Stomach (tissue), 9 donors: ENCODE measurements around the gene KANK3. TPM values are rescaled to one million over a fixed set of nuclear protein-coding genes. Genes with fewer than 3 reads are reported as not detected.
A peak's percentile ranks its signal among the peaks of the same experiment; 100 is the strongest.

Experiments used
- DNase-seq, 2 donors: peaks; one replicate each; pipeline versions ENCODE4 v3.0.0 to v3.0.0-alpha.2; 2013 to 2019
- H3K27ac ChIP-seq, 5 donors: fragments of 200-600 bp in 4 of 5; sonication (generic) in 4 of 5; one replicate each; pipeline ENCODE4 v1.5.1; 2013 to 2019; ENCODE audit warnings: mild to moderate bottlenecking in 1 of 5, moderate library complexity in 1 of 5
- H3K27me3 ChIP-seq, 3 donors: fragments of 200-600 bp; sonication (generic); one replicate each; pipeline ENCODE4 v1.5.1; 2017 to 2019; ENCODE audit warnings: mixed run types in 1 of 3
- H3K36me3 ChIP-seq, 4 donors: fragments of 200-600 bp; sonication (generic); 1 replicate in 3 of 4; 2 replicates in 1 of 4; pipeline ENCODE4 v1.5.1; 2016 to 2019
- H3K4me1 ChIP-seq, 4 donors: fragments of 200-600 bp; sonication (generic); one replicate each; pipeline ENCODE4 v1.5.1; 2016 to 2019
- H3K4me3 ChIP-seq, 4 donors: fragments of 200-600 bp; sonication (generic) in 3 of 4; one replicate each; pipeline ENCODE4 v1.5.1; 2016 to 2019; ENCODE audit warnings: mild to moderate bottlenecking in 1 of 4
- H3K9me3 ChIP-seq, 4 donors: fragments of 200-600 bp; sonication (generic); one replicate each; pipeline ENCODE4 v1.5.1; 2016 to 2019
- EP300 ChIP-seq: sonication (generic); formaldehyde crosslinking; IDR thresholded peaks from one replicate; pipeline ENCODE4 v1.6.1; 2017; ENCODE audit warnings: antibody characterized with exemption
- POLR2A ChIP-seq, 4 donors: fragments of 450-650 bp; IDR thresholded peaks; one replicate each; pipeline ENCODE4 v1.6.1; 2016; ENCODE audit warnings: antibody characterized with exemption in 4 of 4, control low read depth in 2 of 4, mild to moderate bottlenecking in 1 of 4, moderate library complexity in 1 of 4
- POLR2AphosphoS5 ChIP-seq, 3 donors: sonication (generic); formaldehyde crosslinking; IDR thresholded peaks; one replicate each; pipeline ENCODE4 v1.6.1; 2016; ENCODE audit warnings: antibody characterized with exemption in 3 of 3
- WGBS, 5 donors: extraction: QIAGEN DNeasy Blood & Tissue Kit in 3 of 5; methylation state at CpG; one replicate each; pipeline versions ENCODE4 v1.1.5 to v1.1.7; 2013 to 2018; 5-methylcytosine and 5-hydroxymethylcytosine counted together
- intact Hi-C: fragments of 100-400 bp; cut with DNase I; formaldehyde crosslinking; loops from one replicate; pipeline ENCODE4 v1.15.1; 2023; ENCODE audit warnings: low total_unique reads
- polyA plus RNA-seq, 3 donors: library from polyadenylated mRNA; stranded (reverse); fragments of 200-250 nt; gene quantifications; one replicate each; pipeline ENCODE4 v1.2.3, GENCODE V29; 2013
- total RNA-seq, 5 donors: library from RNA; depleted of rRNA; stranded (reverse); fragments of >200 nt; gene quantifications; one replicate each; pipeline versions ENCODE4 v1.1.0 to v1.2.3, GENCODE V29; 2014 to 2016
- TF ChIP-seq, protein P1 (sequence below), 7 experiments: fragments of 450-650 bp in 4 of 7; fragments of 200-600 bp in 3 of 7; sonication (generic) in 3 of 7; IDR thresholded peaks; one replicate each; pipeline ENCODE4 v1.5.1; 2016 to 2019; ENCODE audit warnings: antibody characterized with exemption in 7 of 7, control low read depth in 2 of 7, mild to moderate bottlenecking in 1 of 7
- donor health status: healthy with polysubstance abuse.
- donor health status: Bipolar disorder and iron deficiency.
- donor health status: healthy.

KANK3 gene
- total and polyA plus RNA-seq, 8 donors = 4.4 to 72.4 (median 7.2) TPM; not detected in 1

DNA sequence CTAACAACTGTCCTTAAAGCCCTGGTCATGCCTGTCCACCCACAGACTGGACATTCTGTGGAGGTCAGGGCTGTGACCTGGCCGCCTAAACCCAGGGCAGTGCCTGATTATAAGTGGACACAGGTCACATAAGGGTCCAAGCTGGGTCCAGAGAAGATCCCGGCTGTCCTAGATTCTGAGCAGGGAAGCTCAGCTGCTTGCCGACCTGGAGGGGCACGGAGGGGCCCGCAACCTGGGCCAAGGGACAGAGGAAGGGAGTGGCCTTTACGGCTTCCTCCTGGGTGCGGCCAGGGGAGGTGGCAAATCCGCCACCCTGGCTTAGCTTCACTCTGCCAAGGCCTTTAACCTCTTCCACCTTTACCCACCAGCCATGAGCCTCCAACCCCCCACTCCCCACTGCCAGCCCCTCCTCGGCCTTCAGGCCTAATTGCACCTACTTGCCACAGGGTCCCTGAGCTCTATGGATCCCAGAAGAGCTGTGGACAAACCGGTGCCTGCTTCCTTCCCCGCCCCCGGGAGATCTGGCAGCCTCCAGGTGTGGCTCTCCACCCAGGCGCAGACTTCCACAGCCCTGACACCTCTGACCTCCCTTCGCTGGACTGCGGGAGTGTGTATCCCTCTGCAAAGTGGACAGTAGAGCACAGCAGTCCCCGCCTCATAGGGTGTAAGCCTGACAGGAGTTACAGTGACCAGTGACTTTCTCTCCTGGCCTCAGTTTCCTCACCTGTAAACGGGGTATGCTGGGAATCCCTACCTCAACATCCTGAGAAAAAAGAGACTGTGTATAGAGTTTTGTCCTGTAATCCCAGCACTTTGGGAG, 36.6 kb downstream of the KANK3 start:
- DNase-seq = peak in 1 of 2 donors; percentile 25
- Histone ChIP-seq H3K9me3 (no peaks in the 10 kb centered on the region), H3K36me3 (peaks cover 14 to 46% (median 35%) of the 10 kb centered on the region in 4 donors), H3K27ac (peak overlapping the region in 4 of 5 donors; percentile 7 to 87 (median 16)), H3K4me1 (peaks cover 27 to 46% (median 38%) of the 10 kb centered on the region in 4 donors), H3K27me3 (no peaks in the 10 kb centered on the region), H3K4me3 (peak overlapping the region in 2 of 4 donors; percentile 64 to 70)
- WGBS, 5 donors = 38 to 56% (median 53%) methylated on average over 13 to 17 of the region's 17 CpGs
- no peak for TF ChIP-seq EP300
- no peak for TF ChIP-seq POLR2AphosphoS5 (IDR thresholded peaks at IDR 0.05)
- TF ChIP-seq, protein P1, sequence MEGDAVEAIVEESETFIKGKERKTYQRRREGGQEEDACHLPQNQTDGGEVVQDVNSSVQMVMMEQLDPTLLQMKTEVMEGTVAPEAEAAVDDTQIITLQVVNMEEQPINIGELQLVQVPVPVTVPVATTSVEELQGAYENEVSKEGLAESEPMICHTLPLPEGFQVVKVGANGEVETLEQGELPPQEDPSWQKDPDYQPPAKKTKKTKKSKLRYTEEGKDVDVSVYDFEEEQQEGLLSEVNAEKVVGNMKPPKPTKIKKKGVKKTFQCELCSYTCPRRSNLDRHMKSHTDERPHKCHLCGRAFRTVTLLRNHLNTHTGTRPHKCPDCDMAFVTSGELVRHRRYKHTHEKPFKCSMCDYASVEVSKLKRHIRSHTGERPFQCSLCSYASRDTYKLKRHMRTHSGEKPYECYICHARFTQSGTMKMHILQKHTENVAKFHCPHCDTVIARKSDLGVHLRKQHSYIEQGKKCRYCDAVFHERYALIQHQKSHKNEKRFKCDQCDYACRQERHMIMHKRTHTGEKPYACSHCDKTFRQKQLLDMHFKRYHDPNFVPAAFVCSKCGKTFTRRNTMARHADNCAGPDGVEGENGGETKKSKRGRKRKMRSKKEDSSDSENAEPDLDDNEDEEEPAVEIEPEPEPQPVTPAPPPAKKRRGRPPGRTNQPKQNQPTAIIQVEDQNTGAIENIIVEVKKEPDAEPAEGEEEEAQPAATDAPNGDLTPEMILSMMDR (IDR thresholded peaks at IDR 0.05) = no peak
- TF ChIP-seq POLR2A (IDR thresholded peaks at IDR 0.05) = no peak
- intact Hi-C loops = no loop called here

DNA sequence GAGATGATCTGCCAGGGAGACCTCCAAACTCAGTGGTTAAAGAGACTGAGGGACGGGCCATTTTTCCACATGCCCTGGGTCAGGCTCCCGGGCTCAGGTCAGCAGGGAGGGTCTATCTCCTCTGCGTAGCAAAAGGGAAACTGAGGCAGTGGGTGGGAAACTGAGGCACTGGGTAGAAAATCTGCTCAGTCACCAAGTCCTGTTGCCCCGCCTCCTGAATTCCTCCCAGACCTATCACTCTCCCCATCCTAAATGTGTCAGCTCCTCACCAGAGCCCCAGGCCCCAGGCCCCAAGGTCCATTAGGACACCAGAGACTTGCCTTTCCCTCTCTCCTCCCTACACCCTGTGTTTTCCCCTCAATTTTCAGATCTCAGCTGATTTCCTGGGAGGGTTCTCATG, 37.3 kb downstream of the KANK3 start:
- H3K4me1 ChIP-seq = peaks cover 27 to 46% (median 37%) of the 10 kb centered on the region in 4 donors
- H3K27ac ChIP-seq = peak overlapping the region in 2 of 5 donors; percentile 22 to 87
- H3K4me3 ChIP-seq = no peak overlapping the region
- intact Hi-C loops = no loop called here
- TF ChIP-seq POLR2A (IDR thresholded peaks at IDR 0.05) (no peak), POLR2AphosphoS5 (IDR thresholded peaks at IDR 0.05) (no peak), EP300 (no peak)
- TF ChIP-seq, protein P1 (IDR thresholded peaks at IDR 0.05) = no peak
- no peak for DNase-seq
- peaks cover 8 to 40% (median 29%) of the 10 kb centered on the region in 4 donors for H3K36me3 ChIP-seq
- H3K27me3 ChIP-seq = no peaks in the 10 kb centered on the region
- H3K9me3 ChIP-seq = no peaks in the 10 kb centered on the region
- WGBS, 5 donors = 70 to 92% (median 80%) methylated on average over 4 of the region's 4 CpGs

DNA sequence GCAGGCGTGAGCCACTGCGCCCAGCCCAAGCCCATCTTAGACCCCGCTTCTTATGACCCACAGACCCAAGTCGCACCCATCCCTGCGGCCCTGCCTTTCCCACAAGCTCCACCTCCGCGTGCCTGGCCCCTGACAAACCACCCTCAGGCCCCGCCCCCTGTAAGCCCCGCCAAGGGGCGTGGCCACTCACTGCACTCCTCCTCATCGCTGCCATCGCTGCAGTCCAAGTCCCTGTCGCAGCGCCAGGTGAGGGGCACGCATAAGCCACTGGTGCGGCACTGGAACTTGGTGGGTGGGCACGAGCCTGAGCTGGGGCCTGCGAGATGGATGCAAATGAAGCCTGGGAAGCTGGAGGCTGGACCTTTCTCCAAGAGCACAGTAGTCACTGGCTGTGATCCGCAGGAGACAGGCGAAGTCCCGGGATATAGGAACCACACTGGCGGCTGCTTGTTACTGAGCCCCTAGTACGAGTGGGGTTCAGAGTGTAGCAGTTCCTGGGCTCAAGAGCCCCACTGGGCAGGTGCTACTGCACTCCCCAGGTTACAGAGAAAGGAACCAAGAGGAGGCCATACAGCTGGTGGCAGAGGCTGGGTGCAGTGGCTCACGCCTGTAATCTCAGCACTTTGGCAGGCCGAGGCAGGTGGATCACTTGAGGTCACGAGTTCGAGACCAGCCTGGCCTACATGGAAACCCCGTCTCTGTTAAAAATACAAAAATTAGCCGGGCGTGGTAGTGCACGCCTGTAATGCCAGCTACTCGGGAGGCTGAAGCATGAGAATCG, 38.0 kb downstream of the KANK3 start:
- peak in 1 of 2 donors; percentile 26 for DNase-seq
- no peaks in the 10 kb centered on the region for H3K27me3 ChIP-seq
- WGBS, 5 donors = 73 to 85% (median 83%) methylated on average over 30 to 33 of the region's 33 CpGs
- no peak overlapping the region for H3K4me3 ChIP-seq
- H3K36me3 ChIP-seq = peaks cover under 1 to 32% (median 21%) of the 10 kb centered on the region in 4 donors
- no peaks in the 10 kb centered on the region for H3K9me3 ChIP-seq
- intact Hi-C loops = no loop called here
- peaks cover 27 to 46% (median 37%) of the 10 kb centered on the region in 4 donors for H3K4me1 ChIP-seq
- H3K27ac ChIP-seq = no peak overlapping the region
- TF ChIP-seq POLR2AphosphoS5 (IDR thresholded peaks at IDR 0.05) = no peak
- TF ChIP-seq, protein P1 (IDR thresholded peaks at IDR 0.05) = no peak
- TF ChIP-seq POLR2A (IDR thresholded peaks at IDR 0.05) = no peak
- no peak for TF ChIP-seq EP300

DNA sequence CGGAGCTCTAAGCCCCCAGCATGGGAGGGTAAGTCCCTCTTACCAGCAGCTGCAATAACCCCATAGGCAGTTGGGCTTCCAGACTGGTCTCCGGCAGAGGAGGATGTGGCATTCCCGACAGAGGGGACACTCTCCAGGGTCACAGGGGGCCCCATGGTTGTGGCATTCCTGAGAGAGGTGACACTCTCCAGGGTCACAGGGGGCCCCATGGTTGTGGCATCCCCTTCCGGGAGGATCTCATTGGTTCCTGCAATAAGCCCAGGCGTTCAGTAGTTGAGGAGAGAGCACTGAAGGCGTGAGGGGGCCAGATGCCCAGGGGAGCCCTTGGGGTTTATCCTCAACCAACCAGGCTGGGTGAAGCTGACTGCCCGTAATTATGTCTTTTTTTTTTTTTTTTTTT, 40.3 kb downstream of the KANK3 start:
- WGBS, 5 donors = 73 to 84% (median 75%) methylated on average over 6 to 7 of the region's 7 CpGs
- no peak overlapping the region for H3K4me3 ChIP-seq
- intact Hi-C loops = no loop called here
- H3K27ac ChIP-seq = no peak overlapping the region
- H3K9me3 ChIP-seq = no peaks in the 10 kb centered on the region
- DNase-seq = peak in 1 of 2 donors; percentile 15
- no peak for TF ChIP-seq POLR2AphosphoS5 (IDR thresholded peaks at IDR 0.05)
- TF ChIP-seq, protein P1 (IDR thresholded peaks at IDR 0.05) = no peak
- no peak for TF ChIP-seq EP300
- no peak for TF ChIP-seq POLR2A (IDR thresholded peaks at IDR 0.05)
- H3K27me3 ChIP-seq = no peaks in the 10 kb centered on the region
- peaks cover 16 to 26% (median 19%) of the 10 kb centered on the region in 4 donors for H3K4me1 ChIP-seq
- peaks cover 0 to 24% (median 14%) of the 10 kb centered on the region in 4 donors for H3K36me3 ChIP-seq
